Neural progenitor cell (in vitro differentiated cells): ENCODE results near the gene NOS1AP. TPM values are rescaled to one million over a fixed set of nuclear protein-coding genes. Genes with fewer than 3 reads are reported as not detected.

Experiments
- DNase-seq: peaks from one replicate; pipeline ENCODE4 v3.0.0-alpha.2; 2016; ENCODE audit warnings: low spot score
- H2AFZ ChIP-seq: fragments of 200-600 bp; sonication (generic); replicated peaks from 2 replicates; pipeline ENCODE4 v1.6.1; 2016; ENCODE audit warnings: antibody characterized with exemption
- H3F3A ChIP-seq: fragments of 200-600 bp; sonication (generic); 2 replicates; pipeline ENCODE4 v1.6.1; 2016; ENCODE audit warnings: antibody characterized with exemption, low read depth
- H3K27ac ChIP-seq: fragments of 200-600 bp; sonication (generic); 2 replicates; pipeline ENCODE4 v1.5.1; 2016; ENCODE audit warnings: mild to moderate bottlenecking
- H3K27me3 ChIP-seq: fragments of 200-600 bp; sonication (generic); 2 replicates; pipeline ENCODE4 v1.6.1; 2016; ENCODE audit warnings: mild to moderate bottlenecking, moderate library complexity
- H3K36me3 ChIP-seq: fragments of 200-600 bp; sonication (generic); 2 replicates; pipeline ENCODE4 v1.5.1; 2016
- H3K4me1 ChIP-seq: fragments of 200-600 bp; sonication (generic); 2 replicates; pipeline ENCODE4 v1.6.1; 2016; ENCODE audit warnings: mixed run types
- H3K4me2 ChIP-seq: fragments of 200-600 bp; sonication (generic); 2 replicates; pipeline ENCODE4 v1.6.1; 2016
- H3K4me3 ChIP-seq: fragments of 200-600 bp; sonication (generic); 2 replicates; pipeline ENCODE4 v1.5.1; 2016
- H3K79me2 ChIP-seq: fragments of 200-600 bp; sonication (generic); 2 replicates; pipeline ENCODE4 v1.6.1; 2016; ENCODE audit warnings: low read depth
- H3K9ac ChIP-seq: fragments of 200-600 bp; sonication (generic); 2 replicates; pipeline ENCODE4 v1.6.1; 2016
- H3K9me3 ChIP-seq: fragments of 200-600 bp; sonication (generic); 2 replicates; pipeline ENCODE4 v1.5.1; 2016; ENCODE audit warnings: low read depth
- H4K20me1 ChIP-seq: fragments of 200-600 bp; sonication (generic); 2 replicates; pipeline ENCODE4 v1.6.1; 2016; ENCODE audit warnings: low read depth
- H3K27ac Mint-ChIP-seq: 3 replicates; pipeline ENCODE4 v1.8.0; 2021; ENCODE audit warnings: mixed read lengths
- H3K27me3 Mint-ChIP-seq: 2 replicates; pipeline ENCODE4 v1.8.0; 2022; ENCODE audit warnings: low read depth, mild to moderate bottlenecking, inconsistent platforms, moderate library complexity, mixed read lengths; ENCODE audit not compliant: insufficient read depth
- H3K36me3 Mint-ChIP-seq: 3 replicates; pipeline ENCODE4 v1.8.0; 2021; ENCODE audit warnings: mixed read lengths
- H3K4me1 Mint-ChIP-seq: 3 replicates; pipeline ENCODE4 v1.8.0; 2021; ENCODE audit warnings: mixed read lengths
- H3K4me3 Mint-ChIP-seq: 3 replicates; pipeline ENCODE4 v1.8.0; 2021; ENCODE audit warnings: mild to moderate bottlenecking, moderate library complexity, mixed read lengths
- H3K9me3 Mint-ChIP-seq: 3 replicates; pipeline ENCODE4 v1.8.0; 2020; ENCODE audit warnings: mixed read lengths
- EZH2 ChIP-seq: fragments of 200-600 bp; sonication (generic); IDR thresholded peaks from 2 replicates; pipeline ENCODE4 v1.6.1; 2017; ENCODE audit warnings: antibody characterized with exemption, mild to moderate bottlenecking, moderate library complexity
- EZH2phosphoT487 ChIP-seq: fragments of 200-600 bp; sonication (generic); IDR thresholded peaks from 2 replicates; pipeline ENCODE4 v1.6.1; 2017; ENCODE audit warnings: antibody characterized with exemption
- total RNA-seq: library from RNA; depleted of rRNA; stranded (reverse); fragments of >200 nt; gene quantifications from 2 replicates; pipeline ENCODE4 v1.2.3, GENCODE V29; 2015; ENCODE audit warnings: low replicate concordance
- TF ChIP-seq, protein P1 (sequence below): fragments of 200-600 bp; sonication (generic); IDR thresholded peaks from 2 replicates; pipeline ENCODE4 v1.5.1; 2017; ENCODE audit warnings: antibody characterized with exemption, mild to moderate bottlenecking

NOS1AP gene
- total RNA-seq, 1 donor from 2014 or later = 2.4 TPM

- Histone ChIP-seq H3F3A (peaks cover 28% of the 10 kb centered on the region), H3K27me3 (no peaks in the 10 kb centered on the region), H3K79me2 (peaks cover 17% of the 10 kb centered on the region), H3K4me1 (peaks cover 52% of the 10 kb centered on the region), H4K20me1 (peaks cover 39% of the 10 kb centered on the region), H3K4me3 (no peak overlapping the region), H2AFZ (no peak overlapping the region), H3K9ac (no peak overlapping the region), H3K4me2 (no peak overlapping the region), H3K9me3 (no peaks in the 10 kb centered on the region), H3K36me3 (no peaks in the 10 kb centered on the region), H3K27ac (no peak overlapping the region)
- Mint-ChIP-seq H3K27me3 (peaks cover 2% of the 10 kb centered on the region), H3K9me3 (peaks cover 7% of the 10 kb centered on the region), H3K36me3 (peaks cover 12% of the 10 kb centered on the region), H3K27ac (no peak overlapping the region), H3K4me3 (no peak overlapping the region), H3K4me1 (peaks cover 77% of the 10 kb centered on the region)
- DNase-seq = no peak
- TF ChIP-seq, protein P1, sequence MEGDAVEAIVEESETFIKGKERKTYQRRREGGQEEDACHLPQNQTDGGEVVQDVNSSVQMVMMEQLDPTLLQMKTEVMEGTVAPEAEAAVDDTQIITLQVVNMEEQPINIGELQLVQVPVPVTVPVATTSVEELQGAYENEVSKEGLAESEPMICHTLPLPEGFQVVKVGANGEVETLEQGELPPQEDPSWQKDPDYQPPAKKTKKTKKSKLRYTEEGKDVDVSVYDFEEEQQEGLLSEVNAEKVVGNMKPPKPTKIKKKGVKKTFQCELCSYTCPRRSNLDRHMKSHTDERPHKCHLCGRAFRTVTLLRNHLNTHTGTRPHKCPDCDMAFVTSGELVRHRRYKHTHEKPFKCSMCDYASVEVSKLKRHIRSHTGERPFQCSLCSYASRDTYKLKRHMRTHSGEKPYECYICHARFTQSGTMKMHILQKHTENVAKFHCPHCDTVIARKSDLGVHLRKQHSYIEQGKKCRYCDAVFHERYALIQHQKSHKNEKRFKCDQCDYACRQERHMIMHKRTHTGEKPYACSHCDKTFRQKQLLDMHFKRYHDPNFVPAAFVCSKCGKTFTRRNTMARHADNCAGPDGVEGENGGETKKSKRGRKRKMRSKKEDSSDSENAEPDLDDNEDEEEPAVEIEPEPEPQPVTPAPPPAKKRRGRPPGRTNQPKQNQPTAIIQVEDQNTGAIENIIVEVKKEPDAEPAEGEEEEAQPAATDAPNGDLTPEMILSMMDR = no peak
- TF ChIP-seq EZH2 (no peak), EZH2phosphoT487 (no peak)
These were observed 182.7 kb downstream of the NOS1AP start for GRCh38 chr1:162252214-162252613.

- TF ChIP-seq EZH2phosphoT487 (no peak), EZH2 (no peak)
- TF ChIP-seq, protein P1 = no peak
- H3K27me3 ChIP-seq = no peaks in the 10 kb centered on the region
- H3K36me3 ChIP-seq = no peaks in the 10 kb centered on the region
- H3F3A ChIP-seq = peaks cover 22% of the 10 kb centered on the region
- no peaks in the 10 kb centered on the region for H3K9me3 ChIP-seq
- peaks cover 52% of the 10 kb centered on the region for H3K4me1 ChIP-seq
- no peak overlapping the region for H3K4me3 ChIP-seq
- no peak overlapping the region for H3K4me2 ChIP-seq
- H3K9me3 Mint-ChIP-seq = peaks cover 18% of the 10 kb centered on the region
- peaks cover 61% of the 10 kb centered on the region for H3K4me1 Mint-ChIP-seq
- H3K79me2 ChIP-seq = peaks cover 17% of the 10 kb centered on the region
- H4K20me1 ChIP-seq = peaks cover 31% of the 10 kb centered on the region
- peaks cover 2% of the 10 kb centered on the region for H3K27me3 Mint-ChIP-seq
- no peak for DNase-seq
- no peak overlapping the region for H3K27ac ChIP-seq
- peaks cover 22% of the 10 kb centered on the region for H3K36me3 Mint-ChIP-seq
- H3K27ac Mint-ChIP-seq = no peak overlapping the region
- H3K4me3 Mint-ChIP-seq = no peak overlapping the region
- no peak overlapping the region for H2AFZ ChIP-seq
- no peak overlapping the region for H3K9ac ChIP-seq
These were observed 184.3 kb downstream of the NOS1AP start for GRCh38 chr1:162253790-162254189.

- peak overlapping the region; percentile 37 for H3K4me2 ChIP-seq
- TF ChIP-seq EZH2phosphoT487 = no peak
These were observed 186.8 kb downstream of the NOS1AP start for GRCh38 chr1:162256287-162256686.

GRCh38 chr1:162258394-162258793 lies 188.9 kb downstream of the NOS1AP start:
- H3K4me2 ChIP-seq = no peak overlapping the region
- no peak overlapping the region for H3K4me3 ChIP-seq
- no peak overlapping the region for H3K9ac ChIP-seq
- peaks cover 27% of the 10 kb centered on the region for H3K9me3 Mint-ChIP-seq
- H3K36me3 ChIP-seq = no peaks in the 10 kb centered on the region
- no peaks in the 10 kb centered on the region for H3K27me3 Mint-ChIP-seq
- peaks cover 22% of the 10 kb centered on the region for H3K36me3 Mint-ChIP-seq
- DNase-seq = no peak
- H3K27ac Mint-ChIP-seq = no peak overlapping the region
- no peaks in the 10 kb centered on the region for H3F3A ChIP-seq
- no peaks in the 10 kb centered on the region for H3K27me3 ChIP-seq
- H2AFZ ChIP-seq = no peak overlapping the region
- H4K20me1 ChIP-seq = peaks cover 8% of the 10 kb centered on the region
- TF ChIP-seq EZH2 (no peak), EZH2phosphoT487 (no peak)
- TF ChIP-seq, protein P1 = no peak
- H3K9me3 ChIP-seq = no peaks in the 10 kb centered on the region
- H3K27ac ChIP-seq = no peak overlapping the region
- peaks cover 21% of the 10 kb centered on the region for H3K4me1 ChIP-seq
- peaks cover 12% of the 10 kb centered on the region for H3K79me2 ChIP-seq
- H3K4me1 Mint-ChIP-seq = peaks cover 34% of the 10 kb centered on the region
- no peak overlapping the region for H3K4me3 Mint-ChIP-seq

More at GRCh38 chr1:162256287-162256686, 186.8 kb downstream of the NOS1AP start:
- H2AFZ ChIP-seq = no peak overlapping the region
- Mint-ChIP-seq H3K27me3 (no peaks in the 10 kb centered on the region), H3K4me1 (peaks cover 42% of the 10 kb centered on the region), H3K4me3 (no peak overlapping the region), H3K9me3 (peaks cover 26% of the 10 kb centered on the region), H3K27ac (peak overlapping the region; percentile 2), H3K36me3 (peaks cover 24% of the 10 kb centered on the region)
- peaks cover 17% of the 10 kb centered on the region for H3K79me2 ChIP-seq
- no peak overlapping the region for H3K9ac ChIP-seq
- no peaks in the 10 kb centered on the region for H3K27me3 ChIP-seq
- H3K4me3 ChIP-seq = no peak overlapping the region
- no peak for DNase-seq
- no peaks in the 10 kb centered on the region for H3K9me3 ChIP-seq
- no peak overlapping the region for H3K27ac ChIP-seq
- H3F3A ChIP-seq = no peaks in the 10 kb centered on the region
- H3K4me1 ChIP-seq = peaks cover 27% of the 10 kb centered on the region
- no peaks in the 10 kb centered on the region for H3K36me3 ChIP-seq
- H4K20me1 ChIP-seq = peaks cover 8% of the 10 kb centered on the region
